Nephron (organoid): ENCODE measurements around the gene ABCC2.
A peak's percentile ranks its signal among the peaks of the same experiment; 100 is the strongest.
"Not testable (repeated sequence)": the region's sequence is repeated elsewhere in the genome, so short reads cannot be mapped to it uniquely, and the experiment has no call there.

Experiments
- H3K27ac Mint-ChIP-seq, 3 experiments: 2 replicates each; pipeline ENCODE4 v1.8.0; 2020; ENCODE audit warnings: mixed read lengths in 3 of 3, mild to moderate bottlenecking in 2 of 3, moderate library complexity in 1 of 3
- H3K27me3 Mint-ChIP-seq: 2 replicates; pipeline ENCODE4 v1.8.0; 2021; ENCODE audit warnings: low read depth, mild to moderate bottlenecking, moderate library complexity, mixed read lengths
- H3K36me3 Mint-ChIP-seq: 2 replicates; pipeline ENCODE4 v1.8.0; 2020; ENCODE audit warnings: low read depth, mixed read lengths
- H3K4me1 Mint-ChIP-seq: 2 replicates; pipeline ENCODE4 v1.8.0; 2020; ENCODE audit warnings: mixed read lengths
- H3K4me3 Mint-ChIP-seq, 3 experiments: 2 replicates each; pipeline ENCODE4 v1.8.0; 2020; ENCODE audit warnings: mild to moderate bottlenecking in 3 of 3, mixed read lengths in 3 of 3, moderate library complexity in 2 of 3
- H3K9me3 Mint-ChIP-seq: 2 replicates; pipeline ENCODE4 v1.8.0; 2020; ENCODE audit warnings: mixed read lengths
- CTCF ChIP-seq, 3 experiments: fragments of 200-600 bp; sonication (generic); IDR thresholded peaks; one replicate each; pipeline ENCODE4 v1.5.0; 2021; ENCODE audit warnings: antibody characterized with exemption in 3 of 3; ENCODE audit not compliant: unreplicated experiment in 3 of 3

ABCC2 gene

DNA sequence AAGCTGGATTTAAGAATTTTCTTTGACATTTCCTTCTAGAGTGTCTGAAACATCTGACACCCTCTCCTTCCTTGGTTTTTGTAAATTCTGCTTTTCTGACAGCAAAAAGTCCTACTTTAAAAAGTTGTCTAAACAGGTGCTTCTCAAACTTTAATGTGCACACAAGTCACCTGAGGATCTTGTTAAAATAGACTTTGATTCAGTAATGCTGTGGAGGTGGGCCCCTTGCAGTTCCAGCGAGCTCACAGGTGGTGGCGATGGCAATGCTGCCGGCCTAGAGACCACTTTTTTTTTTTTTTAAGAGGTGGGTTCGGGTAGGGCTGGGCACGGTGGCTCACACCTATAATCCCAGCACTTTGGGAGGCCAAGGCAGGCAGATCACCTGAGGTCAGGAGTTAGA, 77.1 kb downstream of the ABCC2 start:
- TF ChIP-seq CTCF (IDR thresholded peaks at IDR 0.05; ENCODE audit: unreplicated experiment in 3 of 3) = peak in 2 of 3 experiments; percentile 14 to 40
- H3K27ac Mint-ChIP-seq = no peak overlapping the region
- H3K4me1 Mint-ChIP-seq = peaks cover 3% of the 10 kb centered on the region
- H3K4me3 Mint-ChIP-seq = no peak overlapping the region
- H3K27me3 Mint-ChIP-seq = peaks cover 12% of the 10 kb centered on the region
- no peaks in the 10 kb centered on the region for H3K36me3 Mint-ChIP-seq
- peaks cover 2% of the 10 kb centered on the region for H3K9me3 Mint-ChIP-seq

DNA sequence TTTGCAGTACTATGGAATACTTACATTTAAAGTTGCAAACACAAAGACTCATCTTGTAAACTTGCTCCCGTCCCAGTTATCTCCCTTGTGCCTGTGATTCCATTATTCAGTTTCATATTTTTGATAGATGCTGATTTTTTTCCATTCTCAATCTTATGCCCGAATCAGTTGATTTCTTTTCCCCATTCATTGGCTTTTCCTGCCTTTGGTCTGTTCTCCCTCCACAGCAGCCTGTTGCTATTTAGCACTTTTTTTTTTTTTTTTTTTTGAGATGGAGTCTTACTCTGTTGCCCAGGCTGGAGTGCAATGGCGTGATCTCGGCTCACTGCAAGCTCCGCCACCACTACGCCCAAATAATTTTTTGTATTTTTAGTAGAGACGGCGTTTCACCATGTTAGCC, 78.0 kb downstream of the ABCC2 start:
- Mint-ChIP-seq H3K27ac (no peak overlapping the region), H3K36me3 (no peaks in the 10 kb centered on the region), H3K9me3 (peaks cover 5% of the 10 kb centered on the region), H3K27me3 (peaks cover 15% of the 10 kb centered on the region), H3K4me1 (no peaks in the 10 kb centered on the region), H3K4me3 (no peak overlapping the region)
- no peak for TF ChIP-seq CTCF (IDR thresholded peaks at IDR 0.05; ENCODE audit: unreplicated experiment in 3 of 3)

GRCh38 chr10:99863535-99864240, 81.2 kb downstream of the ABCC2 start:
- Mint-ChIP-seq H3K27me3 (peaks cover 17% of the 10 kb centered on the region), H3K9me3 (peaks cover 28% of the 10 kb centered on the region)
- H3K4me3 Mint-ChIP-seq, H3K36me3 Mint-ChIP-seq, H3K27ac Mint-ChIP-seq, H3K4me1 Mint-ChIP-seq: not testable (repeated sequence)

GRCh38 chr10:99867250-99867649, 84.8 kb downstream of the ABCC2 start:
- Mint-ChIP-seq H3K27me3 (peaks cover 17% of the 10 kb centered on the region), H3K9me3 (peaks cover 32% of the 10 kb centered on the region)
- not testable (repeated sequence) for H3K36me3 Mint-ChIP-seq, H3K4me1 Mint-ChIP-seq, H3K4me3 Mint-ChIP-seq, H3K27ac Mint-ChIP-seq

GRCh38 chr10:99869581-99870122, 87.2 kb downstream of the ABCC2 start:
- H3K9me3 Mint-ChIP-seq = peaks cover 30% of the 10 kb centered on the region
- no peak overlapping the region for H3K27ac Mint-ChIP-seq
- peaks cover 4% of the 10 kb centered on the region for H3K27me3 Mint-ChIP-seq
- no peaks in the 10 kb centered on the region for H3K4me1 Mint-ChIP-seq
- peaks cover 5% of the 10 kb centered on the region for H3K36me3 Mint-ChIP-seq
- H3K4me3 Mint-ChIP-seq = no peak overlapping the region
- TF ChIP-seq CTCF (IDR thresholded peaks at IDR 0.05; ENCODE audit: unreplicated experiment in 3 of 3) = no peak

DNA sequence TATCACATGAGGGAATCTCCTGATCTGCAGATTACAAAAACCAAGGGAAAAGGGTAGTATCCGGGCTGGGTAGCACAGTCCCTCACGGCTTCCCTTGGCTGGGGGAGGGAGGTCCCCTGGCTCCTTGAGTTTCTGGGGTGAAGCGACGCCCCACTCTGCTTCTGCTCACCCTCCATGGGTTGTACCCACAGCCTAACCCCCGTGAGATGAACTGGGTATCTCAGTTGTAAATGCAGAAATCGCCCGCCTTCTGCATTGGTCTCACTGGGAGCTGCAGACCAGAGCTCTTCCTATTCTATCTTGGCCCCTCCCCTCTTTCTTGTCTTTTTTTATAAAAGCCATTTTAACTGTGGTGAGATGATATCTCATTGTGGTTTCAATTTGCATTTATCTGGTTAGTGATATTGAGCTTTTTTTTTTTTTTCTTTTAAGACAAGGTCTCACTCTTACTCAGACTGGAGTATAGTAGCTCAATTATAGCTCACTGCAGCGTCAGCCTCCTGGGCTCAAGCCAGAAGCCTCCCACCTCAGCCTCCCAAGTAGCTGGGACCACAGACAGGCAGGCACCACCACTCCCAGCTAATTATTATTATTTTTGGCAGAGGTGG, 87.8 kb downstream of the ABCC2 start:
- H3K9me3 Mint-ChIP-seq = peaks cover 30% of the 10 kb centered on the region
- no peak for TF ChIP-seq CTCF (IDR thresholded peaks at IDR 0.05; ENCODE audit: unreplicated experiment in 3 of 3)
- peaks cover 9% of the 10 kb centered on the region for H3K36me3 Mint-ChIP-seq
- H3K27me3 Mint-ChIP-seq = peaks cover 6% of the 10 kb centered on the region
- H3K4me3 Mint-ChIP-seq = no peak overlapping the region
- no peak overlapping the region for H3K27ac Mint-ChIP-seq
- no peaks in the 10 kb centered on the region for H3K4me1 Mint-ChIP-seq
